H1 (cell line): Measurements from ENCODE around the gene CDK16. TPM values are rescaled to one million over a fixed set of nuclear protein-coding genes. Genes with fewer than 3 reads are reported as not detected.

ENCODE experiments used
- CTCF ChIA-PET: fragments of 300-600 bp; sonication (Branson Sonifier 250); formaldehyde crosslinking; loops from one replicate; lab custom pipeline; 2021; ENCODE audit not compliant: partially characterized antibody; lab: Charles Lee
- POLR2A ChIA-PET: fragments of 300-600 bp; sonication (Branson Sonifier 250); formaldehyde crosslinking; loops from one replicate; lab custom pipeline; 2021; ENCODE audit warnings: inconsistent platforms; ENCODE audit not compliant: partially characterized antibody; lab: Charles Lee
- DNase-seq, 2 experiments: peaks; one replicate each; pipeline versions ENCODE4 v3.0.0 to v3.0.0-alpha.2; 2010 to 2022; ENCODE audit warnings: low spot score in 2 of 2, low read depth in 1 of 2, mixed read lengths in 1 of 2
- FAIRE-seq: peaks from 2 replicates; lab custom pipeline; 2011; peaks lifted over from hg19 to GRCh38; lab: Jason Lieb, UNC
- H2AFZ ChIP-seq: 2 replicates; pipeline ENCODE4 v1.8.1; 2012; ENCODE audit warnings: low read length, inconsistent platforms
- H2AK5ac ChIP-seq: 2 replicates; pipeline ENCODE4 v1.6.1; 2013; ENCODE audit warnings: low read depth, low read length
- H2BK120ac ChIP-seq: replicated peaks from 2 replicates; pipeline ENCODE3; 2013; ENCODE audit warnings: low read depth, low read length, inconsistent platforms
- H2BK12ac ChIP-seq: 2 replicates; pipeline ENCODE4 v1.6.1; 2013; ENCODE audit warnings: low read depth, low read length
- H2BK15ac ChIP-seq: 2 replicates; pipeline ENCODE4 v1.6.1; 2013; ENCODE audit warnings: low read length
- H2BK20ac ChIP-seq: 2 replicates; pipeline ENCODE4 v1.6.1; 2013; ENCODE audit warnings: low read length
- H2BK5ac ChIP-seq: 2 replicates; pipeline ENCODE4 v1.6.1; 2013; ENCODE audit warnings: low read depth, low read length
- H3K14ac ChIP-seq: 2 replicates; pipeline ENCODE4 v1.6.1; 2013; ENCODE audit warnings: inconsistent platforms; ENCODE audit not compliant: insufficient read length
- H3K18ac ChIP-seq: 2 replicates; pipeline ENCODE4 v1.6.1; 2013; ENCODE audit warnings: low read length; ENCODE audit errors: extremely low read depth
- H3K23ac ChIP-seq: 2 replicates; pipeline ENCODE4 v1.6.1; 2013; ENCODE audit warnings: inconsistent platforms; ENCODE audit not compliant: insufficient read length
- H3K23me2 ChIP-seq: 2 replicates; pipeline ENCODE4 v1.6.1; 2013; ENCODE audit warnings: low read depth, low read length
- H3K27ac ChIP-seq: 2 replicates; pipeline ENCODE4 v1.6.1; 2011; ENCODE audit warnings: low read depth, low read length, inconsistent platforms
- H3K27me3 ChIP-seq, 4 experiments: replicated peaks in 1 of 4; 1 replicate in 1 of 4; 2 replicates in 3 of 4; pipeline versions ENCODE4 v1.6.1 to v1.8.1; 2011 to 2013; ENCODE audit warnings: low read length in 3 of 4, mild to moderate bottlenecking in 3 of 4, inconsistent platforms in 2 of 4, mixed read lengths in 2 of 4, moderate library complexity in 1 of 4; ENCODE audit not compliant: control insufficient read depth in 3 of 4, insufficient read depth in 3 of 4; ENCODE audit errors: extremely low read depth in 1 of 4
- H3K36me3 ChIP-seq, 4 experiments: 2 replicates each; pipeline versions ENCODE4 v1.6.1 to v1.8.1; 2011 to 2013; ENCODE audit warnings: mild to moderate bottlenecking in 4 of 4, low read length in 3 of 4, moderate library complexity in 2 of 4, control low read depth in 1 of 4, inconsistent platforms in 1 of 4; ENCODE audit not compliant: insufficient read depth in 4 of 4, control insufficient read depth in 2 of 4
- H3K4ac ChIP-seq: replicated peaks from 2 replicates; pipeline ENCODE3; 2013; ENCODE audit warnings: low read length, low read depth, mixed read lengths, inconsistent platforms; ENCODE audit not compliant: insufficient read length
- H3K4me1 ChIP-seq, 4 experiments: replicated peaks in 1 of 4; 1 replicate in 1 of 4; 2 replicates in 3 of 4; pipeline versions ENCODE4 v1.6.1 to v1.8.1; 2011 to 2013; ENCODE audit warnings: low read length in 3 of 4, inconsistent platforms in 2 of 4, mixed read lengths in 1 of 4; ENCODE audit not compliant: insufficient read depth in 4 of 4, control insufficient read depth in 3 of 4
- H3K4me2 ChIP-seq, 2 experiments: 2 replicates each; pipeline versions ENCODE4 v1.6.1 to v1.8.1; 2011 to 2013; ENCODE audit warnings: low read depth in 2 of 2, low read length in 2 of 2, control low read depth in 1 of 2, inconsistent platforms in 1 of 2, mild to moderate bottlenecking in 1 of 2; ENCODE audit not compliant: insufficient read depth in 1 of 2
- H3K4me3 ChIP-seq, 4 experiments: fragments of 200-600, 300-600 bp in 1 of 4; sonication (generic), shearing (Covaris generic), sonication (Bioruptor Twin) in 1 of 4; 2 replicates each; pipeline versions ENCODE4 v1.5.1 to v1.8.1; 2011 to 2016; ENCODE audit warnings: low read length in 4 of 4, low read depth in 3 of 4, control low read depth in 2 of 4, inconsistent platforms in 2 of 4, mild to moderate bottlenecking in 2 of 4, mixed read lengths in 1 of 4, moderate library complexity in 1 of 4; ENCODE audit not compliant: insufficient read depth in 2 of 4; ENCODE audit errors: extremely low read depth in 1 of 4
- H3K56ac ChIP-seq: replicated peaks from 2 replicates; pipeline ENCODE3; 2013; ENCODE audit warnings: low read depth, mild to moderate bottlenecking, mixed read lengths, low read length, inconsistent platforms; ENCODE audit not compliant: insufficient read length
- H3K79me1 ChIP-seq: 2 replicates; pipeline ENCODE4 v1.6.1; 2013; ENCODE audit warnings: low read depth, low read length, control low read depth
- H3K79me2 ChIP-seq, 2 experiments: 2 replicates each; pipeline versions ENCODE4 v1.6.1 to v1.8.1; 2012 to 2013; ENCODE audit warnings: low read length in 2 of 2, mild to moderate bottlenecking in 2 of 2, inconsistent platforms in 1 of 2; ENCODE audit not compliant: insufficient read depth in 2 of 2, control insufficient read depth in 1 of 2
- H3K9ac ChIP-seq, 4 experiments: replicated peaks in 1 of 4; 1 replicate in 1 of 4; 2 replicates in 3 of 4; pipeline versions ENCODE4 v1.6.1 to v1.8.1; 2011 to 2013; ENCODE audit warnings: low read depth in 3 of 4, low read length in 3 of 4, control low read depth in 2 of 4, mild to moderate bottlenecking in 2 of 4, moderate library complexity in 2 of 4, inconsistent platforms in 1 of 4; ENCODE audit errors: extremely low read depth in 1 of 4
- H3K9me3 ChIP-seq, 2 experiments: 2 replicates each; pipeline versions ENCODE4 v1.6.1 to v1.8.1; 2012 to 2013; ENCODE audit warnings: mild to moderate bottlenecking in 2 of 2, moderate library complexity in 2 of 2, control low read depth in 1 of 2, inconsistent platforms in 1 of 2, low read depth in 1 of 2, low read length in 1 of 2, mixed read lengths in 1 of 2; ENCODE audit not compliant: insufficient read depth in 2 of 2
- H4K20me1 ChIP-seq, 2 experiments: replicated peaks in 1 of 2; 2 replicates each; pipeline versions ENCODE3 to v1.8.1; 2011 to 2013; ENCODE audit warnings: inconsistent platforms in 2 of 2, low read length in 2 of 2, mild to moderate bottlenecking in 1 of 2; ENCODE audit not compliant: insufficient read depth in 2 of 2, control insufficient read depth in 1 of 2
- H4K5ac ChIP-seq: 2 replicates; pipeline ENCODE4 v1.6.1; 2013; ENCODE audit warnings: low read length, low read depth, mixed read lengths, inconsistent platforms; ENCODE audit not compliant: insufficient read length
- H4K8ac ChIP-seq: 2 replicates; pipeline ENCODE4 v1.8.0; 2013; ENCODE audit warnings: mild to moderate bottlenecking, moderate library complexity, low read length, inconsistent platforms; ENCODE audit not compliant: insufficient read depth; ENCODE audit errors: extremely low read depth
- H4K91ac ChIP-seq: replicated peaks from 2 replicates; pipeline ENCODE3; 2013; ENCODE audit warnings: low read length, mixed read lengths, inconsistent platforms; ENCODE audit not compliant: insufficient read length
- ATF3 ChIP-seq: IDR thresholded peaks from 2 replicates; pipeline ENCODE4 v1.6.1; 2011; ENCODE audit warnings: low read depth, mild to moderate bottlenecking, low read length; ENCODE audit not compliant: insufficient read depth
- CHD2 ChIP-seq: IDR thresholded peaks from 2 replicates; pipeline ENCODE4 v1.6.1; 2012; ENCODE audit warnings: low read length, improper control_type of control experiment
- EGR1 ChIP-seq: IDR thresholded peaks from 2 replicates; pipeline ENCODE4 v1.6.1; 2011; ENCODE audit warnings: low read depth, low read length, borderline replicate concordance
- HDAC6 ChIP-seq: IDR thresholded peaks from one replicate; pipeline ENCODE4 v1.7.1; 2012; ENCODE audit warnings: low read depth, mild to moderate bottlenecking, inconsistent platforms, low read length, moderate library complexity
- JUND ChIP-seq: IDR thresholded peaks from 2 replicates; pipeline ENCODE4 v1.6.1; 2011; ENCODE audit warnings: mild to moderate bottlenecking, improper control_type of control experiment, low read length
- NANOG ChIP-seq: IDR thresholded peaks from 2 replicates; pipeline ENCODE4 v1.6.1; 2011; ENCODE audit warnings: low read length, low read depth, mild to moderate bottlenecking, inconsistent platforms; ENCODE audit not compliant: insufficient read depth, poor library complexity, severe bottlenecking
- NRF1 ChIP-seq: IDR thresholded peaks from 2 replicates; pipeline ENCODE4 v1.6.1; 2011; ENCODE audit warnings: mild to moderate bottlenecking, low read depth, low read length, improper control_type of control experiment
- RNF2 ChIP-seq: fragments of 200-900, 300-1000 bp; sonication (generic); IDR thresholded peaks from 2 replicates; pipeline ENCODE4 v1.7.1; 2016; ENCODE audit warnings: borderline replicate concordance, low read depth, mild to moderate bottlenecking, antibody characterized with exemption, low read length; ENCODE audit not compliant: poor library complexity, severe bottlenecking; ENCODE audit errors: missing control alignments
- SIX5 ChIP-seq: IDR thresholded peaks from 2 replicates; pipeline ENCODE4 v1.6.1; 2011; ENCODE audit warnings: mild to moderate bottlenecking, low read depth, low read length
- SP1 ChIP-seq: IDR thresholded peaks from 2 replicates; pipeline ENCODE4 v1.6.1; 2011; ENCODE audit warnings: low read depth, low read length
- SP4 ChIP-seq: IDR thresholded peaks from 2 replicates; pipeline ENCODE4 v1.6.1; 2012; ENCODE audit warnings: low read length, inconsistent platforms
- SRF ChIP-seq: IDR thresholded peaks from 2 replicates; pipeline ENCODE4 v1.6.1; 2011; ENCODE audit warnings: mild to moderate bottlenecking, low read depth, low read length, moderate library complexity
- YY1 ChIP-seq: IDR thresholded peaks from 2 replicates; pipeline ENCODE4 v1.6.1; 2011; ENCODE audit warnings: low read depth, mild to moderate bottlenecking, low read length
- WGBS, 2 experiments: shearing (Covaris generic) in 1 of 2; methylation state at CpG; one replicate each; pipeline versions ENCODE4 v1.1.6 to v1.1.7; 2013 to 2015; ENCODE audit warnings: low lambda C conversion rate in 2 of 2, mixed read lengths in 2 of 2, inconsistent platforms in 1 of 2, low coverage in 1 of 2, missing lambda C conversion rate in 1 of 2; ENCODE audit not compliant: insufficient replicate concordance in 2 of 2, insufficient coverage in 1 of 2, insufficient read length in 1 of 2; ENCODE audit errors: extremely low coverage in 1 of 2, missing lambda C conversion rate in 1 of 2; 5-methylcytosine and 5-hydroxymethylcytosine counted together
- polyA plus RNA-seq, 7 experiments: library from polyadenylated mRNA; depleted of rRNA in 3 of 7; stranded (reverse) in 5 of 7; unstranded in 2 of 7; fragments of >200 nt in 5 of 7; fragments of 200-250 nt in 2 of 7; gene quantifications; 1 replicate in 5 of 7; 2 replicates in 1 of 7; 4 replicates in 1 of 7; pipeline versions ENCODE4 v1.2.1 to v1.2.3, GENCODE V29; 2011 to 2013; ENCODE audit warnings: missing spikeins in 2 of 7, mixed read lengths in 2 of 7
- total RNA-seq: library from RNA; stranded (reverse); fragmentation: NEBNext Ultra II Directional; extraction: Animal tissue kit (Norgen Biotek cat#: 25700); gene quantifications from 2 replicates; pipeline ENCODE4 v1.2.1, GENCODE V29; 2021

Gene CDK16
- total and polyA plus RNA-seq, 2 of the 8 experiments (the other 6 are each of a cell fraction or from before 2014, with no cell fraction given) = 124 to 204 TPM

- H3K36me3 ChIP-seq = peaks cover 40 to 92% (median 76%) of the 10 kb centered on the region in 4 experiments
- TF ChIP-seq YY1 = no peak
- TF ChIP-seq RNF2 = no peak
- no peak for TF ChIP-seq SP4
- no peak for TF ChIP-seq HDAC6
- TF ChIP-seq EGR1 = no peak
- TF ChIP-seq SRF = no peak
- TF ChIP-seq JUND = no peak
- TF ChIP-seq ATF3 = no peak
- no peak for TF ChIP-seq SIX5
- TF ChIP-seq SP1 = no peak
- no peak for TF ChIP-seq NRF1
- TF ChIP-seq NANOG = no peak
- no peak for TF ChIP-seq CHD2
- TF ChIP-seq, all 59 proteins: peak for 0
- H3K23ac ChIP-seq = no peak overlapping the region
- no peak overlapping the region for H2BK20ac ChIP-seq
- no peaks in the 10 kb centered on the region; the same call in 1 of the 2 replicates for H3K79me1 ChIP-seq
- no peak overlapping the region for H3K18ac ChIP-seq
- H2BK5ac ChIP-seq = no peak overlapping the region
- H4K8ac ChIP-seq = no peak overlapping the region
- no peak overlapping the region for H2BK15ac ChIP-seq
- no peak overlapping the region for H3K56ac ChIP-seq
- no peak overlapping the region for H2BK120ac ChIP-seq
- H3K27me3 ChIP-seq = no peaks in the 10 kb centered on the region
- no peaks in the 10 kb centered on the region for H3K4me1 ChIP-seq
- no peak overlapping the region for H2AK5ac ChIP-seq
- no peak overlapping the region for H3K9ac ChIP-seq
- no peak overlapping the region for H3K27ac ChIP-seq
- H4K91ac ChIP-seq = no peak overlapping the region
- ChIA-PET POLR2A (interaction anchor here (1.8 to 3.4 kb wide), 3 partner anchors 9 to 17 kb away, joined by 6 to 20 read pairs (median 8); no protein-coding TSS in a partner anchor), CTCF (interaction anchor here (0.9 kb wide), 1 partner anchor 34 kb away, joined by 3 read pairs; no protein-coding TSS in a partner anchor)
- H3K9me3 ChIP-seq = no peaks in the 10 kb centered on the region
- H2BK12ac ChIP-seq = no peak overlapping the region
- no peaks in the 10 kb centered on the region for H3K23me2 ChIP-seq
- H3K4ac ChIP-seq = no peak overlapping the region
- no peak overlapping the region for H3K4me2 ChIP-seq
- 87% methylated on average over 6 of the region's 15 CpGs; no CpG with 5 or more reads in 1 of the 2 experiments for WGBS, 2 experiments
- DNase-seq (no peak), FAIRE-seq (no peak)
- peaks cover 0 to 17% of the 10 kb centered on the region in 2 experiments for H4K20me1 ChIP-seq
- H3K79me2 ChIP-seq = no peaks in the 10 kb centered on the region
- no peak overlapping the region for H3K4me3 ChIP-seq
- no peak overlapping the region for H2AFZ ChIP-seq
- no peak overlapping the region for H4K5ac ChIP-seq
- no peak overlapping the region for H3K14ac ChIP-seq
These were observed 7.6 kb upstream of the CDK16 start for GRCh38 chrX:47210661-47211425.
